Skin epidermis (tissue), 12 donors: ENCODE data around the gene CFAP100.

Experiments used
- H3K27ac ChIP-seq, 21 experiments: fragments of 200-600 bp; sonication (generic) in 11 of 21; one replicate each; pipeline ENCODE4 v1.5.0; 2020; ENCODE audit warnings: mild to moderate bottlenecking in 3 of 21, inconsistent platforms in 2 of 21, moderate library complexity in 2 of 21
- H3K4me3 ChIP-seq, 7 experiments: fragments of 200-600 bp; sonication (generic) in 2 of 7; one replicate each; pipeline ENCODE4 v1.5.0; 2020; ENCODE audit warnings: inconsistent platforms in 2 of 7, mild to moderate bottlenecking in 2 of 7, moderate library complexity in 1 of 7

CFAP100 gene

DNA sequence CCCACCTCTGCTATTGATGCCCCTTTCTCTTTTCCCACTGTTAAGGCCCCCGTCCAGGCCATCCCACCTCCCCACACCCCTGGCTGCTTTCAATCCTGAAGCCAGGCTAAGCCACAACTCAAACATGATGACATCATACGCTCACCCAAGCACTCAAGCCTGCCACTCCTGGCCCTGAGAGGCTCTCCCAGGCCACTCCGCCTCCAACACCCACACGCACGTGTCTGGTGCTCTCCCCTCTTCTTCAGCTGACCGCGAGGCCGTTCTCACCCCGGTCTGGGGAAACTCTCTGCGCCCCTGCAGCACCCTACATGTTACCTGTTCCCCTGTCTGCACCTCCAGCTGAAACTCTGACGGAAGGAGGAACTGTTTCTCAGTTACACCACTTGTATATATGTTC lies 74.8 kb downstream of the CFAP100 start:
- no peak overlapping the region for H3K27ac ChIP-seq
- no peak overlapping the region for H3K4me3 ChIP-seq

DNA sequence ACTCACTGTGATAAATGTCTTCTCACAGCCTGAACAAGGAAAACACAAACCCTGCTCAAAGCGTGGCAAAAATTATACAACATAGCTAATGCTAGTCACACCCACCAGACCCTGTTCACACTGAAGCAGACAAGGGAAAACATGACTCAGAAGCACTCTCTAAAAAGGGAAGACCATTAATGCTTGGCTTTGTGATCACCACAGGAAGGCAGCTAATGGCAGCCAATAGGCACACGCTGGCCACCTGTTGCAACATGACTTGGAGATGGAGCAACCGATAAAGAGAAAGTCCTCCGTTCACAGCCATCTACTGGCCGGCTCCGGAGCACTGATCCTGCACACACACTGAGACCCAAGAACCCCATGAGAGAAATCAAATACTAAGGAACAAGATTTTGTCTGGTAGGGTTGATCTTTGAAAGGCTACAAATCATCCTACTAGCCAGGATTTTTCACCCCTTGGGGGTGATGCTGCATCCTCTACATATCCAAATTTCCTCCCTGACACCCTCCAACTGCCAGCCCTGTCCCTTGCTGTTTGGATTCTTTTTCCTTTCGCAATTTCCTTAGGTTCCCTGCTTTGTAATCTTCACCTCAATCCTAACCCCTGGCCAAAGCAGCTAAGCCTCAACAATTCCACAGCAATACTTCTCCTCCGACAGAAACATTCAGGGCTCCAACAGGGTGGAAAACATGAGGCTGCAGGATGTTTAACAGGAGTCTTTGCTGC lies 77.7 kb downstream of the CFAP100 start:
- Histone ChIP-seq H3K4me3 (peak overlapping the region in 1 of 7 experiments; percentile 1), H3K27ac (peak overlapping the region in 7 of 21 experiments; percentile 8 to 46 (median 23))

DNA sequence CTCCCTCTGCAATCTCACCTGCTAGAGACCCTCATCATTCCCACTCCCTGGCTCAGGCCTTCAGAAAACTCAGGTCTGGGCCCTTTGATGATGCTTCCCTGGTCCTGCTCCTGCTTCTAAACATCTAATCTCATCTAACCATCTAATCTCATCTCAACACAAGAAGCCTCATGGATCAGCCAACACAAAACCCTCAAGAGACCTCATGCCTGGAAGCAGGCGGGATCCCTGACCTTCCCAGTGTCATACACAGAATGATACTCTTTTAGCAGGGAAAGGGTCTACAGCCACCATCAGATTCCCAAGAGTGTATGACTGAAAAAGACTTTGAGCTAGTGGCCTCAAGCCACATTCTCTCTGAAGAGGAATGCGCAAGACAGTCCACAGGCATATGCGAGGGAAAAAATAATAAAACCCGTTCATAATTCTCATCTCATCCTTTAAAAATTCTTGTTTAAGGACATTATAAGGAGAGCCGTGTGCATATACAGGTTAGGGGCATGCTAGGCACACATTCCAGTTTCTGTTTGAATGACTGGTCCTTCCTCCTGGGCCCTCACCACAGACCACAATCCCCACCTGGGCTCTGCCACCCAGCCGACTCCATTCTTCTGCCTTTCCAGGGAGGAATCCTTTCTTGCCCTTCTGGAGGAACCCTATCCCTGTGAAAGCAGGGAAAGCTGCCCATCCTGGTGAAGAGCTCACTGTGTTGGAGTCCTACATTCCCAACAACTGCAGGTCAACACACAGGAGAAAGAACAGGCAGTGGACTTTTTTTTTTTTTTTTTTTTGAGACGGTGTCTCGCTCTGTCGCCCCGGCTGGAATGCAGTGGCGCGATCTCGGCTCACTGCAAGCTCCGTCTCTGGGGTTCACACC lies 78.8 kb downstream of the CFAP100 start:
- peak overlapping the region in 2 of 21 experiments; percentile 35 to 46 for H3K27ac ChIP-seq
- peak overlapping the region in 1 of 7 experiments; percentile 52 for H3K4me3 ChIP-seq

DNA sequence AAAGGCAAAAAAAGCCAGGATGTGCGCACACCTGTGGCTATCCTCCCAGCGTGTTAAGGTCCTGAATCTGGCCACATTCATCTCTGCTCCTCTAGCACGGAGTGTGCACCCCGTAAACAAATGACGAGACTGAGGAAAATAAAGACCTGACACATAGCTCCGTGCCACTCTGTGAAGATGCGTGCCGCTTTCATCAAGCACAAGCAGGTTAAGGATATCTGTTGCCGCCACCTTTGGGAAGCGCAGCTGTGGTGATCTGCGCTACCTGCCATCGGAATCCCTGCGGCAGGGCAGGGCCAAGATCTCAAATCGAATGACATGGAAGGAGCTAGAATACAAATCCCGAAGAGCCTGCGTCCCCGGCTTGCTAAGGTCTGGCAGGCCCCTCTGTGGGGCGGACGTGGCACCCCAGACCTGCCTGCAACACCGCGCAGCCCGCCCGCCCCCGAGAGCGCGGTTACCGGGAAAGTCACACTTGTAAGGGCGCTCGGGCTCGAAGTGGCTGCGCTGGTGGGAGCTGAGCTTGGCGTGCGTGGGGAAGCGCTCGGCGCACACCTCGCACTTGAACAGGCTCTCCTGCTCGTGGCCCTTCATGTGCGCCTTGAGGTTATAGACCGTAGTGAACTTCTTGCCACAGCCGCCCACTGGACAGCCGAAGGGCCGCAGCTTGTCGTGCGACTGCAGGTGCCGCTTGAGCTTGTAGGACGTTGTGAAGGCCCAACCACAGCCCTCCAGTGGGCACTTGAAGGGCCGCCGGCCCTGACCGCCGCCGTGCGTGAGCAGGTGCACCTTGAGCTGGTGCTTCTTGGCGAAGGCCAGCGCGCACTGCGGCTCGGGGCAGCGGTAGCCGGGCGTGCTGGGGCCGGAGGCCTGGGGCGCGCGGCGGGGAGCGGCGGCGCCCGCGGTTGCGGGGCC lies 80.0 kb downstream of the CFAP100 start:
- peak overlapping the region in 20 of 21 experiments; percentile 74 to 92 (median 86) for H3K27ac ChIP-seq
- peak overlapping the region; percentile 52 to 78 (median 65) for H3K4me3 ChIP-seq

DNA sequence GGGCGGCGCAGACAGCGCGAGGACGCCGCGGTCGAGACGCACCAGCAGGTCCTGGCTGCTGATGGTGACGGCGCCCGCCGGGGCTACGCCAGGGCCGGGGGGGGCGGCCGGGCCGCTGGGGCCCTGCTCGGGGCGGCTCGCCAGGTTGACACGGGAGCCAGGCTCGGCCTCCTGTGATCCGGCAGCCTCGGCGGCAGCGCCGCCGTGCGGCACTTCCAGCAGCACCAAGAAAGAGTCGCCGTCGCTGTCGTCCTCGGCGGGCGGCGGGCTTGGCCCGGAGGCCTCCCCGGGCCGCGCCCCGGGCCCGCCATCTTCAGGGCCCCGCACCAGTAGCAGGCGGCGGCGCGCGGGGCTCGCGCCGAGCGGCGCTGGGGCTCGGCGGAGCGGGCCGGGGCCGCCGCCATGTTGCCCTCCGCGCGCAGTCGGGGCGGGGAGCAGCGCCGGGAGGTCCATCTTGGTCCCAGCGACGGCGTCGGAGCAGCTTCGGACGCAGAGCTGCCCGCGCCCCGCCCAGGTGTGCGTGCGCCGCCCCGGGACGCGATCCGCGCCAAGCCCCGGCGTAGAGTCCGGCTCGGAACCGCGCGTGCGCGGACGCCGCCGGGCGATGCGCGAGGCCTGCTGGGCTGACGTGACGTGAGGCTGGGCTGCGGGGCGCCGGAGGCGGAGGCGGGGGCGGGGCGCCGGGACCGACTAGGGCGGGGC lies 80.9 kb downstream of the CFAP100 start, which contains the start of gene ZXDC:
ZXDC (minus strand) TSS at position 479 of the 702 bp plus-strand sequence; CDS start at position 453, 26 bp downstream.
- H3K27ac ChIP-seq = peak within 1 kb of the TSS; percentile 75 to 92 (median 87)
- peak within 1 kb of the TSS; percentile 52 to 78 (median 66) for H3K4me3 ChIP-seq

DNA sequence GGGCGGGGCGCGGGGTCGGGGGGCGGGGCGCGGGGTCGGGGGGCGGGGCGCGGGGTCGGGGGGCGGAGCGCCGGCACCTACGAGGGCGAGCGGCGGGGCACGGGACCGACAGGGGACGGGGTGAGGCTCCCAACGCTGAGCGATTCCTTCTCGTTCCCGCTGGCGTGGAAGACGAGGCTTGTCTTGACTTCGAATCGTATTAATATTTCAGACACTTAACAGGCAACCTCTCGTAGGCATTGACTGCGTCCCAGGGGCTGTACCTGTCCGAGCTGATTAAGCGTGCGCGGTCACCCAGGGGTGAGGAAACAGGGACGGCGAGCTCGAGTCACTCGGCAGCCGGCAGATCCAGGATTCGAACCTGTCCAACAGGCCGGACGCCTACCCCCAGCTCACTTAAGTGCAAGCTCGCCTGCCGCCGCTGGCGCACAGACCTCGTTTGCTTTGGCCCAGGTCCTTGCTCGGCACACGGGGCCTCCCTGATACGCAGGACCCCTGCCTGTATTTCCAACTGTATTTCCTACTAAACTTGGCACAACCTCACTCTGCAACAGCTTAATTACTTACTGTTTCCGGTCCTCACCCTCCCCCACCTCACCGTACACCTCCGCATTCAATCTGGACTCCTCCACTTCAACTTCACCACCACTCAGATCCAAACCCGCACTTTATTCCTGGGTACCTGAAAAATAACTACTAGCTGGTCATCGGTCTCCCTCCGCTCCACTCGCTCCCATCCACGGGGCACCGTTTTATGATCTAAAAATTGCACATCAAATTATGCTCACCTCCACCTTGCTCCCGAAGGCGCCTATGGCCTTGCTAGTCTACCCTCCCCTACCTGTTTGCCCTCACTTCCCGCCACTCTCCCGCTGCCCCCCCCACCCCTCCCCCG lies 81.7 kb downstream of the CFAP100 start:
- peak overlapping the region; percentile 46 to 78 (median 53) for H3K4me3 ChIP-seq
- peak overlapping the region in 19 of 21 experiments; percentile 48 to 89 (median 81) for H3K27ac ChIP-seq

DNA sequence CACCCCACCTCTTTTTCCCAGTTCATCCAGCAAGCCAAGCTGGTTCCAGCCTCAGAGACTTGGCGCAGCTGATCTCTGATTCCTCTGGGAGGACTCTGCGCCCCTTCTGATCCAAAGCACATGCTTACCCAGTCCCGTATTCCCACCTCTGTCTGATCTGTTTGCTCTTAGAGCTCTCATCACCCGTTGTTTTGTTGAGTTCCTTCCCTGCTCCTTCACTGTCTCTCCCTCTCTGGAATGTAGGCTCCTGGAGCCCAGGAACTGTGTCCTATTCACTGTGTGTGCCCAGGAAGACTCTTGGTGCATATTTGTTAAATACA lies 82.3 kb downstream of the CFAP100 start:
- Histone ChIP-seq H3K4me3 (no peak overlapping the region), H3K27ac (peak overlapping the region in 1 of 21 experiments; percentile 86)

DNA sequence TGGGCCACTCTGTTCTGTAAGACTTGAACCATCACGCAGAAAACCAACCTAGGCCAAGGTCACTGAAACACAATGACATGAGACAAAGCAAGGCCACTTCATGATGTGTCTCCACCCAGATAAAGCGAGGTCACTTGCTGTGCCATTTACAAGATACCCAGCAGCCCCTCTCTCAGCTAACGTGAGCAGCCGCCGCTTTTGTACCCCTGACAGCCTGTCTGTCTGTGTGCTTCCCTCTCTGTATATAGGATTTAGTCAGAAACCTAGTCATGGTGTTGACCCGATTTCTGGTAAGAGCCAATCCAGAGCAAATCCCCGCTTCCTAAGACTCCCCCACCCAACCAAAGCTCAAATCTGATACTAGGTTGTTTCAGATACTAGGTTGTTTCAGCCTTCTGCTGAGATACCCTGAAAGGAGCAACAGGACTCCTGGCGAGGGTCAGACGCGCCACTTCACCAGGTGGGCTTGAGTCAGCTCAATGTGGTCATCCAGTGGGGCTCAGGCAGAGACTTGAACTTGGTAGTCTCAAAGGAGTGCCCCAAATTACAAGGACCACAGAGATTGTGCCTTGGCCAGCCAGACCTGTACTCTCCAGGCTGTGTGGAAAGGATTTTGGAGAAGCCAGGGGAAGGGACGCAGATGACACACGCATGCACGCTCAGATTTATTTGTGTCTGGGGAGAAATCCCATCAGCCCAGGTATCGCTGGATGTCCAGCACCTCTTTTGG lies 84.0 kb downstream of the CFAP100 start:
- H3K27ac ChIP-seq = no peak overlapping the region
- no peak overlapping the region for H3K4me3 ChIP-seq

DNA sequence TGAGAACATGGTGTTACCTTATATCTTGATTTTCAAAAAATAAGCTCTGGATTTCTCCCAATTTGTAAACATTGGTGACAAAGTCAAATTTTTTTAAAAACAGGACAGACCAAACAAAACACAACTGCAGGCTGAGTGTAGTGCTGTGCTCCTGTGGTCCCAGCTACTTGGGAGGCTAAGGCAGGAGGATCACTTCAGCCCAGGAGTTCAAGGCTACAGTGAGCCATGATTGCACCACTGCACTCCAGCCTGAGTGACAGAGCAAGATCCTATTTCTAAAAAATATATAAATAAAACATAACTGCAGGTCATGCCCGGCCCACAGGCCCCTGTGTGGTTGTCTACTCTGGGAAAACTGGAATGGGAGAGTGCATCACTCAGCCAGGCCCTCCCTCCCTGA lies 84.9 kb downstream of the CFAP100 start:
- Histone ChIP-seq H3K4me3 (no peak overlapping the region), H3K27ac (no peak overlapping the region)

DNA sequence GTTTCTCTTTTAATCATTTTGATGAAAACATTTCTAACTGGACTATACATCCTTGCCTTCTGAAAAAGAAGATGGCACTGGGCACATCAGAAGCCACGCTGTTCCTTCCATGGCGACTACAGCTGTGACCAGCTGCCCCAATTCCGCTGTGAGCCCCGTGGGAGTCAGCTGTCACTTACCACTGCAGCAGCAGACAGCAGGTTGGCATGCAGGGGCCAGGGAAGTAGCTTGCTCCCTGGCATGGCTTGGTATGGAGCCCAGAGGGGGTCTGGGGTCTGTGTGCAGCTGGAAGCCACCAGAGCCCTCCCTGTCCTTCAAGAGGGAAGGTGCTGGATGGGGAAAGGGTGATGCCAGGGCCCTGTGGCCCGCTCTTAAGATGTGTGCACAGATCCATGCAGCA lies 85.5 kb downstream of the CFAP100 start:
- no peak overlapping the region for H3K27ac ChIP-seq
- no peak overlapping the region for H3K4me3 ChIP-seq

DNA sequence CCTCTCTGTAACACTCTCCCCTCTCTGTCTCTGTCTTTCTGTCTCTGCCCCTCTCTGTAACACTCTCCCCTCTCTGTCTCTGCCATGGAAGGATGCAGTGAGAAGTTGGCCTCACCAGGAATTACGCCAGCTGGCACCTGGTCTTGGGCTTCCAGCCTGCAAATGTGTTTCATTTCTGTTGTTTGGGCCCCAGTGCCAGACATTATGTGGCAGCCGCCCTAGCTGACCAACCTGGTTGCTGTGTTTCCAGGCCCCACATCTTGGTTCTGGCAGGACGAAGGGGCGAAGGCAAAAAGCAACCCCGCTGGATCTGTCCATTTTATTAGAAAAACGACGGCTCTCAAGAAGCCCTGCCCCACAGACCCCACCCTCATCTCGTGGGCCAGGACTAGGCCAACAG lies 86.2 kb downstream of the CFAP100 start:
- no peak overlapping the region for H3K27ac ChIP-seq
- H3K4me3 ChIP-seq = no peak overlapping the region

DNA sequence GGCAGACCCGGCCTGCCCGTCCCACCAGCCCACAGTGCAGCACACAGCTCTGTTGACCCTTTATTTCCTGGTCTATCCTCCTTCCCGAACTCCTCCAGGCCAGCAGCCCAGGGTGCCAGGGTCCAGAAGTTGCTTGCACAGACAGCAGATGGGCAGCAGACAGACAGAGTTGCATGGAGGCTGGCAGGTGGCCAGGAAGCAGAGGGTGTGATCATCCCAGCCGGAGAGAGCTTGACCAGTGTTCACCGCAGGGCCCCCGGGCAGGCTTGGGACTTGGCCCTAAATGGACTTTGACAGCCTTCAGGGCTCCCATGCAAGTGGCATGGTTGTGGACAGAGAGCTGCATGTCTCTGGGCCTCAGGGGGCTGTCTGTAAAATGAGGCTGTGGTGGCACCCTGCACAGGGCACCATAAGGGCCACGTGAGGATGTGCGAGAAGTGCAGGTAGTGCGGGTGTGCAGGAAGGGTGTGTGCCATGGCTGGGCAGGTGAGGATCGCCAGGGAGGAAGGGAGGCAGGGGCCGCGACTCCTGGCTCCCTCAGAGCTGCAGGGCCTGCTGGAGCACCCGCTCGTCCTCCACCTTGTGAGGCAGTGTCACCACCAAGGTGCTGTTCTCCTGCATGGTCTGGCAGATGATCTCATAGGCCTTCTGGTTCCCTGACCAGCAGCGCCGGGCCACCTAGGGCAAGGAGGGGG lies 87.2 kb downstream of the CFAP100 start:
- no peak overlapping the region for H3K27ac ChIP-seq
- no peak overlapping the region for H3K4me3 ChIP-seq

DNA sequence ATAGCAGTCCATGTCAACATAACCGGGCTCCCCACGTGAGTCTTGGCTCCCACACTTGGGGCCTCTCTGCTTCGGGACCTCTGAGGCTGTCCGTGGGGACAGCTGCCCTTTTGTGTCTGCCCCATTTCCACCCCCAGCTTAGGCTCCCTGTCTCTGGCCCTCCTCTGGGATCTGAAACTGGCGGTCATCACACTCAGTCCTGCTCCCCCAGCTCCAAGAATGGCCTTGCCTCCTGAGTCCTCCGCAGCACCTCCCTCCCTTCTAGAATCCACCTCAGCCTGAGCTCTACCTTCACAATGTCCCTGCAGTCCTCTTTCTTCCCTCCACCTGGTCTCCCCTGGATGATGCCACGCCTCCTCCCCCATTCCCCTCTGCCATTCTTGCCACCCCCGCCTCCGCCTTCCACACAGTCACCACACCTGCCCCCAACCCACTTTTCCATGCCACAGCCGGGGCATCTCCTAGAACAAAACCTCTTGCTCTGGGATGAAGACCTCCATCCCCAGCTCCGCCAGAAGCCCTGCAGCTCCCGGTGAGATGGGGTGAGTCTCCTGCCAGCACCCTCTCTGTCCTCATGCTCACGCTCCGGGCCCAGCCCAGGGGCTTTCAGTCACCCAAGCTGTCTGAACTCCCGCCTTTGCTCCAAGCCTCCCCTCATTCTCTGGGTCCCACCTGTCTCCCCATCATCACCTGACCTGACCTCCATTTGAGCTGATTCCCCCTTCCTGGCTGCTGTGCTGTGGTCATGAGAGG lies 88.0 kb downstream of the CFAP100 start:
- Histone ChIP-seq H3K4me3 (no peak overlapping the region), H3K27ac (no peak overlapping the region)

DNA sequence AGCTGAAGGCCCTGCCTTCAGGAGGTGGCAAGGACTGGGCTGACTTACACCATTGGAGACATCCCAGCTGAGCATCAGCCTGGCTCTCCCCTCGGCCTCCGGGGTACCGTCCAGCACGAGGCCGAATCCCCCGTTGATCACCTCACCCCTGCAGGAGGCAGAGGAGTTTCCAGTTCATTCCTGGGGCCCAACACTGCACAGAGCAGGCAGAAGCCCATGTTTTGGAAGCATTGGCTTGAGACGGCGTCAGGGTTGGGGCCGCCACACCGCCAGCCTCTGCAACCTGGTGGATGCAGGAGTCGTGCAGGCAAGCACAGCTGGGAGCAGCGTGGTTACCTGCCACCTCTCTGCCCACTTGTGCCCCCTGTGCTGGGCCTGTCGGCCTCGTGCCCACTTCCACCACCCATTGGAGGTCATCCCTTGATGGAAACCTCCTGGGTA lies 88.6 kb downstream of the CFAP100 start:
- no peak overlapping the region for H3K27ac ChIP-seq
- H3K4me3 ChIP-seq = no peak overlapping the region

DNA sequence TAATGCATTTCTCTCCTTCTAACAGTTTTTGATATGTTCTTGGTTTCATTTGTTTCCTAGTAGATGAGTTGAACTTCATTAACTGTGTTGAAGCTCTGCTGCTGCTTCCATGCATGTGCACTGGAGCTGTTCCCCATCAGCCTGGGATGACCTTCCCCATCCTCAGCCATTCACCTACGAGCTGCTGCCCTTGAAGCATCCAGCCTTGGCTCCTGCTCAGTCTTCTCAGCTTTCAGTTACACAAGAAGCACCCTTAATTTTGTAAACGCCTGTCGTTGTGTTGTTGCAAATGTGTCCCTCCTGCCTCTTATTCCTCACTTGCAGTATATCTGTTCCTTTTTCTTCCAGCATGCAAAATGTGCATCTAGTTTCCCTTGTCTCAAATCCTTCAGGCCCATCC lies 89.4 kb downstream of the CFAP100 start:
- Histone ChIP-seq H3K27ac (no peak overlapping the region), H3K4me3 (no peak overlapping the region)

DNA sequence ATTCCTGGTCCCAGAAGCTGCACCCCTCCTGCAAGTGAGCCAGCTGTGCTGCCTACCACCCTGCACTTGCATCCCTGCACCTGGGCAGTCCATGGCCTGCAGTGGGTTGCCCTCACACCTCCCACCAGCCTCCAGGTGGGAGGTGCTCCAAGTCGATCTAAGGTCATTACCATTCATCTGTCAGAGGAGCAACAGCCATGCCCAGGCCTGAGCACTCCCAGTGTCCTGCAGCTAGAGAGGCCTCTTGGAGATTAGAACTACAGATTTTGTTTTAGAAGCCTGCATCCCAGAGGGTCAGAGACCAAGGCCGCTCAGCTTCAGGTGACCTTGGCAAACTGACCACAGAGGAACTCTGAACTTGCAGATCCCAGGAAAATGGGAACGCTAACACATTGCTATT lies 90.0 kb downstream of the CFAP100 start:
- H3K27ac ChIP-seq = no peak overlapping the region
- no peak overlapping the region for H3K4me3 ChIP-seq
